K562 (cell line): ENCODE data around the gene ANHX. TPM values are rescaled to one million over a fixed set of nuclear protein-coding genes. Genes with fewer than 3 reads are reported as not detected.
A peak's percentile ranks its signal among the peaks of the same experiment; 100 is the strongest.

Experiments
- FOXJ2 ChIP-seq: fragments of 200-800 bp; sonication (Bioruptor generic); IDR thresholded peaks from 2 replicates; pipeline ENCODE4 v1.6.1; 2016; ENCODE audit warnings: missing genetic modification characterization, missing compliant biosample characterization
- HNRNPK ChIP-seq: fragments of 200-400 bp; formaldehyde crosslinking; IDR thresholded peaks from one replicate; pipeline ENCODE4 v1.6.1; 2018; ENCODE audit warnings: mild to moderate bottlenecking, low read depth, low read length; ENCODE audit not compliant: poor library complexity, severe bottlenecking
- MIER1 ChIP-seq: fragments of 450-650 bp; IDR thresholded peaks from 2 replicates; pipeline ENCODE4 v1.6.1; 2016; ENCODE audit warnings: antibody characterized with exemption, mild to moderate bottlenecking, low read depth
- MTA3 ChIP-seq: fragments of 450-650 bp; formaldehyde crosslinking; IDR thresholded peaks from 2 replicates; pipeline ENCODE4 v1.6.1; 2017; ENCODE audit warnings: mild to moderate bottlenecking, borderline replicate concordance
- NRF1 ChIP-seq, 2 experiments: fragments of 450-650 bp; IDR thresholded peaks in 1 of 2; conservative IDR thresholded peaks in 1 of 2; 2 replicates each; pipeline ENCODE4 v1.6.1; 2014; ENCODE audit warnings: mild to moderate bottlenecking in 2 of 2
- PCBP2 ChIP-seq: fragments of 200-400 bp; formaldehyde crosslinking; IDR thresholded peaks from 2 replicates; pipeline ENCODE4 v1.6.1; 2018; ENCODE audit warnings: low read length, low read depth, mild to moderate bottlenecking, moderate library complexity; ENCODE audit not compliant: poor library complexity, severe bottlenecking
- PTTG1 ChIP-seq: fragments of 450-650 bp; IDR thresholded peaks from 2 replicates; pipeline ENCODE4 v1.6.1; 2016; ENCODE audit warnings: low read depth, mild to moderate bottlenecking, missing genetic modification characterization, missing compliant biosample characterization
- SMARCA5 ChIP-seq: fragments of 450-650 bp; IDR thresholded peaks from 2 replicates; pipeline ENCODE4 v1.6.1; 2016
- SREBF1 ChIP-seq: fragments of 150-350 bp; IDR thresholded peaks from 2 replicates; pipeline ENCODE4 v1.6.1; 2014; ENCODE audit warnings: antibody characterized with exemption, low read depth, low read length, borderline replicate concordance
- TRIM28 ChIP-seq: fragments of 450-650 bp; IDR thresholded peaks from 2 replicates; pipeline ENCODE4 v1.6.1; 2017
- ZKSCAN1 ChIP-seq: fragments of 150-350 bp; IDR thresholded peaks from 2 replicates; pipeline ENCODE4 v1.6.1; 2016; ENCODE audit warnings: low read depth, low read length
- ZKSCAN3 ChIP-seq: fragments of 250-450 bp; sonication (Bioruptor Pico); IDR thresholded peaks from 2 replicates; pipeline ENCODE4 v1.4.0; 2020
- ZNF146 ChIP-seq: IDR thresholded peaks from one replicate; pipeline ENCODE4 v1.6.1; 2018; ENCODE audit warnings: missing compliant biosample characterization; ENCODE audit not compliant: unreplicated experiment
- ZNF274 ChIP-seq: IDR thresholded peaks from 2 replicates; pipeline ENCODE4 v1.6.1; 2011; ENCODE audit warnings: low read depth, mild to moderate bottlenecking, low read length, moderate library complexity, borderline replicate concordance
- ZNF79 ChIP-seq: fragments of 250-450 bp; sonication (Bioruptor Pico); IDR thresholded peaks from 2 replicates; pipeline ENCODE4 v1.4.0; 2020; ENCODE audit warnings: low read depth, mild to moderate bottlenecking, moderate library complexity
- polyA plus RNA-seq, 8 experiments: library from polyadenylated mRNA; depleted of rRNA in 4 of 8; stranded (reverse) in 5 of 8; unstranded in 3 of 8; fragments of >200 nt; fragmentation: Nextera tagmentation in 2 of 8; fragmentation: Illumina TruSeq in 1 of 8; extraction: Ambion mirVana in 2 of 8; extraction: Trizol in 1 of 8; gene quantifications; 2 replicates each; pipeline versions ENCODE4 v1.2.1 to v1.2.3, GENCODE V29; 2011 to 2014; ENCODE audit warnings: inconsistent platforms in 1 of 8, missing spikeins in 1 of 8
- total RNA-seq, 7 experiments: library from RNA; depleted of rRNA in 6 of 7; stranded (reverse); fragments of >200 nt in 6 of 7; fragmentation: Illumina TruSeq in 2 of 7; extraction: Trizol in 2 of 7; gene quantifications; 2 replicates each; pipeline versions ENCODE4 v1.2.1 to v1.2.3, GENCODE V29; 2011 to 2021; ENCODE audit warnings: low replicate concordance in 1 of 7
- TF ChIP-seq, protein P1 (sequence below): fragments of 250-450 bp; sonication (Bioruptor Pico); IDR thresholded peaks from 2 replicates; pipeline ENCODE4 v1.9.0; 2021; ENCODE audit warnings: mild to moderate bottlenecking, inconsistent platforms
- TF ChIP-seq, protein P2 (sequence below): fragments of 250-450 bp; sonication (Bioruptor Pico); IDR thresholded peaks from 2 replicates; pipeline ENCODE4 v1.8.0; 2021; ENCODE audit warnings: mild to moderate bottlenecking, moderate library complexity
- TF ChIP-seq, protein P3 (sequence below): sonication (generic); formaldehyde crosslinking; IDR thresholded peaks from 2 replicates; pipeline ENCODE4 v1.8.1; 2023; ENCODE audit warnings: missing genetic modification reagents, mild to moderate bottlenecking, borderline replicate concordance
- TF ChIP-seq, protein P4 (sequence below): fragments of 250-450 bp; sonication (Bioruptor Pico); IDR thresholded peaks from 2 replicates; pipeline ENCODE4 v1.8.0; 2021; ENCODE audit warnings: borderline replicate concordance, mild to moderate bottlenecking, moderate library complexity; ENCODE audit not compliant: poor library complexity, severe bottlenecking

ANHX gene
- total and polyA plus RNA-seq, 9 of the 15 experiments (the other 6 are each of a cell fraction or from before 2014, with no cell fraction given): not detected

DNA sequence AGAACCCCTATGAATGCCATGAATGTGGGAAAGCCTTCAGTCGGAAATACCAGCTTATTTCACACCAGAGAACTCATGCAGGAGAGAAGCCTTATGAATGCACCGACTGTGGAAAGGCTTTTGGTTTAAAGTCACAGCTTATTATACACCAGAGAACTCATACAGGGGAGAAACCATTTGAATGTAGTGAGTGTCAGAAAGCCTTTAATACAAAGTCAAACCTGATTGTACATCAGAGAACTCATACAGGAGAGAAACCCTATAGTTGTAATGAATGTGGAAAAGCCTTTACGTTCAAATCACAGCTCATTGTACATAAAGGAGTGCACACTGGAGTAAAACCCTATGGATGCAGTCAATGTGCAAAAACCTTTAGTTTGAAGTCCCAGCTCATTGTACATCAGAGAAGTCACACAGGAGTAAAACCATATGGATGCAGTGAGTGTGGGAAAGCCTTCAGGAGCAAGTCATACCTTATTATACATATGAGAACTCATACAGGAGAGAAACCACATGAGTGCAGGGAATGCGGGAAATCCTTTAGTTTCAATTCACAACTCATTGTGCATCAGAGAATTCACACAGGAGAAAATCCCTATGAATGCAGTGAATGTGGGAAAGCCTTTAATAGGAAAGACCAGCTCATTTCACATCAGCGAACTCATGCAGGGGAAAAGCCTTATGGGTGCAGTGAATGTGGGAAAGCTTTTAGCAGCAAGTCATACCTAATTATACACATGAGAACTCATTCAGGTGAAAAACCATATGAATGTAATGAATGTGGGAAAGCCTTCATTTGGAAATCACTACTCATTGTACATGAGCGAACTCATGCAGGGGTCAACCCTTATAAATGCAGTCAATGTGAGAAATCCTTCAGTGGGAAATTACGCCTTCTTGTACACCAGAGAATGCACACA lies 32.1 kb downstream of the ANHX start (continued):
- TF ChIP-seq MIER1 (no peak), SREBF1 (no peak), NRF1 (conservative IDR thresholded peaks at IDR 0.05 in 1 of 2, IDR thresholded peaks at IDR 0.05 in 1 of 2) (no peak), TRIM28 (peak; percentile 77), PTTG1 (no peak), HNRNPK (no peak), ZNF274 (peak; percentile 99), MTA3 (no peak), ZKSCAN3 (CRISPR knock-in tag) (no peak), SMARCA5 (no peak), ZNF79 (CRISPR knock-in tag) (no peak), ZNF146 (CRISPR knock-in tag) (no peak), FOXJ2 (tag) (no peak), PCBP2 (no peak), ZKSCAN1 (no peak)
- TF ChIP-seq, protein P1, sequence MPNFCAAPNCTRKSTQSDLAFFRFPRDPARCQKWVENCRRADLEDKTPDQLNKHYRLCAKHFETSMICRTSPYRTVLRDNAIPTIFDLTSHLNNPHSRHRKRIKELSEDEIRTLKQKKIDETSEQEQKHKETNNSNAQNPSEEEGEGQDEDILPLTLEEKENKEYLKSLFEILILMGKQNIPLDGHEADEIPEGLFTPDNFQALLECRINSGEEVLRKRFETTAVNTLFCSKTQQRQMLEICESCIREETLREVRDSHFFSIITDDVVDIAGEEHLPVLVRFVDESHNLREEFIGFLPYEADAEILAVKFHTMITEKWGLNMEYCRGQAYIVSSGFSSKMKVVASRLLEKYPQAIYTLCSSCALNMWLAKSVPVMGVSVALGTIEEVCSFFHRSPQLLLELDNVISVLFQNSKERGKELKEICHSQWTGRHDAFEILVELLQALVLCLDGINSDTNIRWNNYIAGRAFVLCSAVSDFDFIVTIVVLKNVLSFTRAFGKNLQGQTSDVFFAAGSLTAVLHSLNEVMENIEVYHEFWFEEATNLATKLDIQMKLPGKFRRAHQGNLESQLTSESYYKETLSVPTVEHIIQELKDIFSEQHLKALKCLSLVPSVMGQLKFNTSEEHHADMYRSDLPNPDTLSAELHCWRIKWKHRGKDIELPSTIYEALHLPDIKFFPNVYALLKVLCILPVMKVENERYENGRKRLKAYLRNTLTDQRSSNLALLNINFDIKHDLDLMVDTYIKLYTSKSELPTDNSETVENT (CRISPR knock-in tag): no peak
- TF ChIP-seq, protein P2, sequence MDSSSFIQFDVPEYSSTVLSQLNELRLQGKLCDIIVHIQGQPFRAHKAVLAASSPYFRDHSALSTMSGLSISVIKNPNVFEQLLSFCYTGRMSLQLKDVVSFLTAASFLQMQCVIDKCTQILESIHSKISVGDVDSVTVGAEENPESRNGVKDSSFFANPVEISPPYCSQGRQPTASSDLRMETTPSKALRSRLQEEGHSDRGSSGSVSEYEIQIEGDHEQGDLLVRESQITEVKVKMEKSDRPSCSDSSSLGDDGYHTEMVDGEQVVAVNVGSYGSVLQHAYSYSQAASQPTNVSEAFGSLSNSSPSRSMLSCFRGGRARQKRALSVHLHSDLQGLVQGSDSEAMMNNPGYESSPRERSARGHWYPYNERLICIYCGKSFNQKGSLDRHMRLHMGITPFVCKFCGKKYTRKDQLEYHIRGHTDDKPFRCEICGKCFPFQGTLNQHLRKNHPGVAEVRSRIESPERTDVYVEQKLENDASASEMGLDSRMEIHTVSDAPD (CRISPR knock-in tag): no peak
- TF ChIP-seq, protein P3, sequence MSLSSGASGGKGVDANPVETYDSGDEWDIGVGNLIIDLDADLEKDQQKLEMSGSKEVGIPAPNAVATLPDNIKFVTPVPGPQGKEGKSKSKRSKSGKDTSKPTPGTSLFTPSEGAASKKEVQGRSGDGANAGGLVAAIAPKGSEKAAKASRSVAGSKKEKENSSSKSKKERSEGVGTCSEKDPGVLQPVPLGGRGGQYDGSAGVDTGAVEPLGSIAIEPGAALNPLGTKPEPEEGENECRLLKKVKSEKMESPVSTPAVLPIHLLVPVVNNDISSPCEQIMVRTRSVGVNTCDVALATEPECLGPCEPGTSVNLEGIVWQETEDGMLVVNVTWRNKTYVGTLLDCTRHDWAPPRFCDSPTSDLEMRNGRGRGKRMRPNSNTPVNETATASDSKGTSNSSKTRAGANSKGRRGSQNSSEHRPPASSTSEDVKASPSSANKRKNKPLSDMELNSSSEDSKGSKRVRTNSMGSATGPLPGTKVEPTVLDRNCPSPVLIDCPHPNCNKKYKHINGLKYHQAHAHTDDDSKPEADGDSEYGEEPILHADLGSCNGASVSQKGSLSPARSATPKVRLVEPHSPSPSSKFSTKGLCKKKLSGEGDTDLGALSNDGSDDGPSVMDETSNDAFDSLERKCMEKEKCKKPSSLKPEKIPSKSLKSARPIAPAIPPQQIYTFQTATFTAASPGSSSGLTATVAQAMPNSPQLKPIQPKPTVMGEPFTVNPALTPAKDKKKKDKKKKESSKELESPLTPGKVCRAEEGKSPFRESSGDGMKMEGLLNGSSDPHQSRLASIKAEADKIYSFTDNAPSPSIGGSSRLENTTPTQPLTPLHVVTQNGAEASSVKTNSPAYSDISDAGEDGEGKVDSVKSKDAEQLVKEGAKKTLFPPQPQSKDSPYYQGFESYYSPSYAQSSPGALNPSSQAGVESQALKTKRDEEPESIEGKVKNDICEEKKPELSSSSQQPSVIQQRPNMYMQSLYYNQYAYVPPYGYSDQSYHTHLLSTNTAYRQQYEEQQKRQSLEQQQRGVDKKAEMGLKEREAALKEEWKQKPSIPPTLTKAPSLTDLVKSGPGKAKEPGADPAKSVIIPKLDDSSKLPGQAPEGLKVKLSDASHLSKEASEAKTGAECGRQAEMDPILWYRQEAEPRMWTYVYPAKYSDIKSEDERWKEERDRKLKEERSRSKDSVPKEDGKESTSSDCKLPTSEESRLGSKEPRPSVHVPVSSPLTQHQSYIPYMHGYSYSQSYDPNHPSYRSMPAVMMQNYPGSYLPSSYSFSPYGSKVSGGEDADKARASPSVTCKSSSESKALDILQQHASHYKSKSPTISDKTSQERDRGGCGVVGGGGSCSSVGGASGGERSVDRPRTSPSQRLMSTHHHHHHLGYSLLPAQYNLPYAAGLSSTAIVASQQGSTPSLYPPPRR (CRISPR knock-in tag): no peak
- TF ChIP-seq, protein P4, sequence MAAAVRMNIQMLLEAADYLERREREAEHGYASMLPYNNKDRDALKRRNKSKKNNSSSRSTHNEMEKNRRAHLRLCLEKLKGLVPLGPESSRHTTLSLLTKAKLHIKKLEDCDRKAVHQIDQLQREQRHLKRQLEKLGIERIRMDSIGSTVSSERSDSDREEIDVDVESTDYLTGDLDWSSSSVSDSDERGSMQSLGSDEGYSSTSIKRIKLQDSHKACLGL (CRISPR knock-in tag): no peak
